Activated CD4-positive, alpha-beta T cell treated with anti-CD3 and anti-CD28 coated beads, Interleukin-2, amount 50 U/mL, for 4 hours (primary cell): ENCODE data around the gene KCNJ2.

Experiments
- DNase-seq, 2 experiments: peaks; one replicate each; pipeline ENCODE4 v3.0.0-alpha.2; 2020

The KCNJ2 gene

GRCh38 chr17:70168977-70169708, at the start of gene KCNJ2:
Gene KCNJ2 (plus strand): TSS chr17:70169532. CDS start chr17:70175040, 5,508 bp downstream.
- peak in 1 of 2 experiments; percentile 1 for DNase-seq

GRCh38 chr17:70119545-70119944, 49.8 kb upstream of the KCNJ2 start:
- DNase-seq, result no peak

- no peak for DNase-seq
These were observed 49.3 kb upstream of the KCNJ2 start for GRCh38 chr17:70119983-70120382.

- no peak for DNase-seq
These were observed 48.9 kb upstream of the KCNJ2 start for GRCh38 chr17:70120425-70120824.

GRCh38 chr17:70121126-70121525, 48.2 kb upstream of the KCNJ2 start:
- DNase-seq, result no peak

- no peak for DNase-seq
These were observed 46.1 kb upstream of the KCNJ2 start for GRCh38 chr17:70123193-70123592.

- no peak for DNase-seq
These were observed 44.6 kb upstream of the KCNJ2 start for GRCh38 chr17:70124723-70125122.

- DNase-seq, result no peak
These were observed 42.0 kb upstream of the KCNJ2 start for GRCh38 chr17:70127221-70127873.

- no peak for DNase-seq
These were observed 40.5 kb upstream of the KCNJ2 start for GRCh38 chr17:70128727-70129238.

GRCh38 chr17:70130289-70130688, 39.0 kb upstream of the KCNJ2 start:
- DNase-seq, result no peak

DNA sequence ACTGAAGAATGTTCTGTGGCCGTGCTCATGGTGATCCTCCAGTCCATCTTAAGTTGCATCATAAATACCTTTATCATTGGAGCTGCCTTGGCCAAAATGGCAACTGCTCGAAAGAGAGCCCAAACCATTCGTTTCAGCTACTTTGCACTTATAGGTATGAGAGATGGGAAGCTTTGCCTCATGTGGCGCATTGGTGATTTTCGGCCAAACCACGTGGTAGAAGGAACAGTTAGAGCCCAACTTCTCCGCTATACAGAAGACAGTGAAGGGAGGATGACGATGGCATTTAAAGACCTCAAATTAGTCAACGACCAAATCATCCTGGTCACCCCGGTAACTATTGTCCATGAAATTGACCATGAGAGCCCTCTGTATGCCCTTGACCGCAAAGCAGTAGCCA, 36.8 kb upstream of the KCNJ2 start:
- no peak for DNase-seq

- no peak for DNase-seq
These were observed 35.3 kb upstream of the KCNJ2 start for GRCh38 chr17:70134042-70134441.

DNA sequence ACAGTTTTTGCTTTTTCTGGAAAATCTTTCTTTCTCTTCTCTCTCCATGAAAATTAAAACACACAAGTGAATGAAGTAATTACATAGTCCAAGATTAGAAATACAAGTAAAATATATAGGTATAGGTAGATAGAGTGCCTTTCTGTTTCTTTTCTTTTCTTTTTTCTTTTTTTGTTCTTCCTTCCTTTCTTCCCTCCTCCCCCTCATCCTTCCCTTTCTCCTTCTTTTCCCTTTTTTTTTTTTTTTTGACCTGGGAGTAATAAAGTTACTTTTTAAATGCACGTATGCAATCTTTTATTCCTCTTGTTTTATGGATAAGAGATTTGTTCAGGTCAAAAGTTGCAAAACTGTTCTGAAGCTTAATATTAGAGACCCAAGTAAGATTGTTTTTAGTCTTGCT, 34.6 kb upstream of the KCNJ2 start:
- DNase-seq, result no peak

DNA sequence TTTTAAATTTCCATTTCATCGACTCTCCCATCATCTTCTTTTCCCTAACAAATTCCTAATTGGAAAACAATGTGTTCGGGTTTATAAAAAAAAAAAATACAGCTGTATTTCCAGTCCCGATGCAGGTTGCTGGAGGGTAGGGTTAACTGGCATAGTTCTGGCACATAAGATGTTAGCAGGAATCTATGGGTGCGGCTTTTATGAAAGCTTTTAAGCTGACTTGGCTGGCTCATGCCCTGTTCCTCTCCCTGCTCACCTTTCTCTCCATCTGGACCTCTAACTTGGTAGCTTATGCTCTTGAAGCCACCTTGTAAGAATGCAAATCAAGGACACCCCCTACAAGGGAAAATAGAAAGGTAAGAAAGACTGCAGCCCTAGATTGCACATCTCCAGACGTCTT, 33.2 kb upstream of the KCNJ2 start:
- DNase-seq, result no peak

DNA sequence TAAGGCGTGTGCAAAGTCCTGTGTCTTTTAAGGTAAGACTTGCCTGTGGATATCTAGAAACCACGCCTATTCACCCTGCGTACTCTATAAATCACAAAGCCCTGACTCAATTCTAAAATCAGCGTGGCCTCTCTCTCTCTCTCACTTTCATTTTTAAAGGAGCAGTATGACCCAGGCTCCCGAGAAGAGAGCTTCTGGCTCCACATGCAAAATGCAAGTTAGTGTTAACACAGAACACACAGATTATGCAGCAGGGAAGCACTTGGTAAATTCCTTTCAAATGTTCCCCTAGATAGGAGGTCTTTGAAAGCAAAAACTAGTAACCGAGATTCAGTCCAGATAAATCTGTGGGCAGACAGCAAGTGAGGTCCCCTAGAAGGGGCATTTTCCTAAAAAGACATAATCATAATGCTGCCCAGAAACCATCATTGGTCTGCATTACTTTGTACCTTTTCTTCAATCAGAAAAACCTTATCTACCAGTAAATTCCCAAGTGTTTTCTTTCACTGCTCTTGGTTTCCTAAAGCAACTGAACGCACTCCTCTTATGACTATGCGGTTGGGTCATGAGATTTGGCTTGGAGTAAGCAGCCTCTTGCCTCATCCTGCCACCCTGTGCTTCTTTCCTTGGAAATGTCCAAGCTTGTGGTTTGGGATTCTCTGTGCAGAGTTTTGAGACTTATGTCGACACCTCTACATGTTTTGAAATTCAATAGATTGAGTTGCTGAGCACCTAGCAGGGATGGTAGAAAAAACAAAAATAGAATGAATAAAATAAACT, 31.7 kb upstream of the KCNJ2 start:
- DNase-seq, result no peak

- DNase-seq, result no peak
These were observed 31.0 kb upstream of the KCNJ2 start for GRCh38 chr17:70138291-70138865.

DNA sequence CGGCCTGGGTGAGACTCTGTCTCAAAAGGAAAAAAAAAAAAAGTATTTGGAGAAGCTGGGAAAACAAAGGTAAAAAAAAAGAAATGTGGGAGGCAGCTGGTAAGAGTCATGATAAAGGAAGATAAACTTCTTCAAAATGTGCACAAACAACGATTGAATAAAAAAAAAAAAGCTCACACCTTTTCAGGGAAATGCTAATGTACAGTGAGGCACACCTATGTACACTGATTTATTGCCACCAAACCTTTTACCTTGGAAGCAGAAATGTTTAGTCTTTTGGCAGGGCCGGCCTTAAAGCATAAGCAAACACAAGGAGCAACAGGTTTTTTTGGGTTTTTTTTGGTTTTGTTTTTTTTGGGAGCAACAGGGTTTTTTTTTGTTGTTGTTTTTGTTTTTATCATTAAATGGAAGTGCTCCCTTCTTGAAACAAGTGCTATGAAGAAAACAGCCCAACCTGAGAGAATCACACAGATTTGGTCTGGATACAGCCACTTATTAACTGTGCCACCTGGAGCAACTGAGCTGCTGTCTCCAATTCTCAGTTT, 29.8 kb upstream of the KCNJ2 start:
- no peak for DNase-seq

GRCh38 chr17:70144260-70144846, 25.0 kb upstream of the KCNJ2 start:
- DNase-seq, result no peak

DNA sequence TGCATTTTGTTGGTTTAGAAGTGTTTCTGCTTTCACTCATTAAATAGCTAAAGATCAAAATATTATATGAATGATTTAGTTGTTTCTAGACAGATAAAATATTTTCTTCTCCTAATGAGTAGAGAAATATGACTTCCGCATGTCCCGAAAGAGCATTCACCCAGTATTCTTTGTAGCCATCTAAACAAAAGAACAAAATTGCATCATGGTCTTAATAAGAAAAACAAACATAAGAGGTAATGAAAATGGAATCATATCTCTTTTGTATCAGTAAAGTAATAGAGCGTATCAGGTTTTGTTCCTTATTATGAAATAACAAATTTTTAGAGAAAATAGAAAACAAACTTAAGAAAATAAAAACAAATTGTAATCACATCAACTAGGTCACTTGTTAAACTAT, 16.1 kb upstream of the KCNJ2 start:
- DNase-seq, result no peak

- no peak for DNase-seq
These were observed 12.2 kb upstream of the KCNJ2 start for GRCh38 chr17:70157151-70157550.

DNA sequence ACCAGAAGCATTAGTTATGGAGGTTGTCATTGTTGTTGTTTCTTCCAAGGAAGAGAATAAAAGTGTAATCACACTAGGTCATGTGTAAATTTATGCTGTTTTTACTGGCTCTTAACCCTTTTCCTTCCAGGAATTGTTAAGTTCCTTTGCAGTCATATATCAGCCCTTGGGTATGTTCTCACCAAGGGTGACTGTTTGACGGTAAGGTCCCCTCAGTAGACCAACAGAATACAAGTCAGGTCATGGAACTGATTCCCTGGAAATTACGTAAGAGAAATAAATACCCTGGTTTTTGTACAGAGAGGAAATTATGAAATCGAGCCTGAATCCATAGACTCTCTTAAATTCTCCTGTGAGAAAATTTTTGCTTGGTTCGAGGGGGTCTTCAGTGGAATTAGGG, 11.2 kb upstream of the KCNJ2 start:
- DNase-seq, result no peak

DNA sequence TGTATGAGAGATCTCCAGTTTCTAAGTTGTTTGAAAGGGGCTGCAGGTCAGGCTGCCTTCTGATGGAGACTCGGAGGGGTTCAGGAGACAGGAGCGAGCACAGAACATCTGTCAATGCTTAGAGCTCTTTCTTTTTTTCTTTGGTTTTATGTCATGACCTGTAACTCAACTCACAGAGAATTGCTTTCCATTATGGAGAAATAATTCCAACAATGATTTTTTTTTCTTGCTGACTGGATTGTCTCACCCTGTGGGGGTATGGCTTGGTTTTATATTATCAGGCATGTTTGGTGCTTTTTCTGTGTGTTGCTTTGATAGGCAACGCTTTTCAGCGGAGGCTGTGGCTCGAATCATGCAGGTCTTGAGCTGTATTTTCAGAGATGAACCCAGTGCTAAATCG, 10.7 kb upstream of the KCNJ2 start:
- DNase-seq, result no peak

DNA sequence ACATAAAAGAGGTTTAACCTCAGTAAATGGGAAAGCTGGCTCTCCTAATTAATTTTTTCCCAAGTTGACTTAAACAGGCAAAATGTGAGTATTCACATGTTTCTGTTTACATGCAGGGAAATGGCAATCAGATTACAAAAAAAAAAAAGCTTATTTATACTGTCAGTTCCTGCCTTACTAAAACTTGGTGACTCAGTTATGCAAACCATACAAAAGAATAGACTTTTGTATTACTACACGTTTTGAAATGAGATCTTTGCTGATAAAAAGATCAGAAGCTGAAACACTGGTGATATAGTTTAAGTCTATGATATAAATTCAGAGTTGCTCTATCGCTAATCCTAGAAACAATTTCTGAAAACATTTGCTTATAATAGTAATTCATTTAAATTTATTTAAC, 9.4 kb upstream of the KCNJ2 start:
- DNase-seq, result no peak
